ENCODE data around the gene ARL2.

Gene ARL2

DNA sequence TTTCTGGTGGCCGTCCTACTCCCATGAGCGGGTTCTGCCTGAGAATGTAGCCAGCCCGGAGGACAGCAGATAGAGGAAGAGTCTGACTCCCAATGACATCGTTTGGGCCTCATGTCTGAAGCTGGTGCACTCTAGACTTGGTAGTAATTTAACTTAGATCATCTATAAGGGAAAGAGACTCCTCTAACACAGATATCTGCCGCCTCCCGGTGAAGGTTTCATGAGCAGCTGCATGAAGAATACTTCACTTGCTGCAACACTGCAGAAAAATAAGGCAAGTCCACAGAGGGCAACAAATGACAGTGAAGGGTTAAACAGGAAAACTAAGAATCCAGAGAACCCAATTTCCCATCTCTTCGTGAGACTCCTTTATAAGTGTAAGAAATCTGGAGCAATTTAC lies 5.9 kb upstream of the ARL2 start:
- ChIA-PET CTCF (interaction anchor here (1.0 kb wide), 1 partner anchor 10 kb away, joined by 4 read pairs; no protein-coding TSS in a partner anchor), POLR2A (no interaction called here)
- DNase-seq (ENCODE audit: extremely low spot score), result no peak
- TF ChIP-seq LEF1 (IDR thresholded peaks at IDR 0.05; ENCODE audit: borderline replicate concordance), result no peak
- no peak for TF ChIP-seq FOXK2 (IDR thresholded peaks at IDR 0.05)
- no peak for TF ChIP-seq CTBP1 (IDR thresholded peaks at IDR 0.05; ENCODE audit: borderline replicate concordance)
- no peak for TF ChIP-seq ARNT (IDR thresholded peaks at IDR 0.05)
- no peak for TF ChIP-seq FOXA1 (IDR thresholded peaks at IDR 0.05)
- no peak for TF ChIP-seq PKNOX1 (IDR thresholded peaks at IDR 0.05)

GRCh38 chr11:65008873-65009272 lies 5.1 kb upstream of the ARL2 start:
- ChIA-PET CTCF (no interaction called here), POLR2A (no interaction called here)

DNA sequence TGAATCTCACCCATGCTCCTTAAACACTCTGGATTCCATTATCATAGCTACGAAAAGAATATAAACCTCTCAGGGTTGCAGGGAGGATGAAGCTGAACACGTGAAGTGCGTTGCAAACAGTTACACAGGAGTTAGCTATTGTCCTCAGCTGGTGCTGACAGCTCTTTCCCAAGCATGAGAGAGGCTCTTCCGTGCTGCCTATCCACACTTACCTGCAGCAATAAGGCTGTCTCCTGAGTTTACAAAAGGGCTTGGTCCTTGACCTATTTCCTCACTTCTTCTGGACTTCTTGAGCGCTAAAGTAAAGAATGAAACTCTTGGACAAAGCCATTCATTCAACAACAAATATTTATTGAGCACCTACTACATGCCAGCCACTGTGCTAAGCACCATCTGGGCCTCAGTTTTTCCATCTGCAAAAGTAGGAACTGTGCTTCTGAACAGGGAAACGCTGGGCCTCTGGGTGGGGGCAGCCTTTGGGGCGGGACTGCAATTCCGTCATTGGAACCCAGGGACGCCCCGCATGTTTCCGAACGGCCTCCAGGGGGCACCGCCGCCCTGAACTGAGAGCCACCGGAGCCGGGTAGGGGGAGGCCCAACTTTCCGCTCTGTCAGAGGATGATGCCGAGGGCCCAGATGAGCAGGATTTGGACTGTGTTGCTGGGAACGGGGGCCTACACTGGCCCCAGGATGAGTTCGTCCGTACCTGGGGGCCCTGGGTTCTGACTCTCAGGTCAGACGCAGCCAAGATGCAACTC lies 651 bp upstream of the ARL2 start:
- ChIA-PET POLR2A (interaction anchor here (0.7 to 2.8 kb wide), 10 partner anchors 13 to 165 kb away, joined by 3 to 14 read pairs (median 6); partner anchors contain the start of genes BATF2, CDCA5, FAU and MRPL49), CTCF (interaction anchor here (0.7 to 1.9 kb wide), 10 partner anchors 11 to 163 kb away, joined by 3 to 9 read pairs (median 4); partner anchors contain the start of genes BATF2 and SNX15)
- TF ChIP-seq TARDBP (IDR thresholded peaks at IDR 0.05), result no peak

More at GRCh38 chr11:65008873-65009272, 5.1 kb upstream of the ARL2 start:
- DNase-seq (ENCODE audit: extremely low spot score), result no peak
- TF ChIP-seq SP1 (IDR thresholded peaks at IDR 0.05) (no peak), BHLHE40 (IDR thresholded peaks at IDR 0.05; ENCODE audit: borderline replicate concordance) (no peak), NFRKB (IDR thresholded peaks at IDR 0.05) (no peak), FOXK2 (IDR thresholded peaks at IDR 0.05) (no peak), HDGF (IDR thresholded peaks at IDR 0.05; ENCODE audit: borderline replicate concordance) (no peak), FOXM1 (IDR thresholded peaks at IDR 0.05; ENCODE audit: borderline replicate concordance) (no peak), CTBP1 (IDR thresholded peaks at IDR 0.05; ENCODE audit: borderline replicate concordance) (no peak), SUZ12 (IDR thresholded peaks at IDR 0.05) (no peak), ARNT (IDR thresholded peaks at IDR 0.05) (no peak), LEF1 (IDR thresholded peaks at IDR 0.05; ENCODE audit: borderline replicate concordance) (no peak), ZNF384 (IDR thresholded peaks at IDR 0.05) (no peak), TARDBP (IDR thresholded peaks at IDR 0.05) (no peak), FOXA1 (IDR thresholded peaks at IDR 0.05) (no peak), ELF4 (IDR thresholded peaks at IDR 0.05) (no peak), L3MBTL2 (conservative IDR thresholded peaks at IDR 0.05) (no peak), PKNOX1 (IDR thresholded peaks at IDR 0.05) (no peak)

DNA sequence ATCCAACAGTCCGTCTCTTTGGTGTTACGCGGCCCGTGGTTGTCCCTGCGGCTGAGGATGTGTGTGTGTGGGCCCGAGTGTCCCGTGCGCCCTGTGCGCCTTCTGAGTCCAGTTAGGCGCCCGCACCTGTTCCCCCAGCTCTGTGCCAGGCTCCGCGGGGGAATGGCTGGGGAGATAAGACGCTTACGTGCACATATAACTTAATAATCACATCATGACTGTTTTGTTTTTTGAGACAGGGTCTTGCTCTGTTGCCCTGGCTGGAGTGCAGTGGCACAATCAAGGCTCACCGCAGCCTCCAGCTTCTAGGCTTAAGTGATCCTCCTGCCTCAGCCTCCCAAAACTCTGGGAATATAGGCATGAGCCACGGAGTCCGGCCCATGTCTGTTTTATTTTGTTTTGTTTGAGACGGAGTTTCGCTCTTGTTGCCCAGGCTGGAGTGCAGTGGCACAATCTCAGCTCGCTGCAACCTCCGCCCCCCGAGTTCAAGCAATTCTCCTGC lies 817 bp downstream of the ARL2 start:
- ChIA-PET CTCF (interaction anchor here (0.6 to 1.9 kb wide), 11 partner anchors 12 to 270 kb away, joined by 3 to 9 read pairs (median 4); partner anchors contain the start of genes CDCA5, SNX15, TM7SF2 and ZFPL1), POLR2A (interaction anchor here (0.6 to 2.8 kb wide), 12 partner anchors 10 to 202 kb away, joined by 3 to 14 read pairs (median 6); partner anchors contain the start of genes BATF2, CDCA5, FAU and MRPL49)
- TF ChIP-seq FOXK2 (IDR thresholded peaks at IDR 0.05) (no peak), HDGF (IDR thresholded peaks at IDR 0.05; ENCODE audit: borderline replicate concordance) (no peak), CTBP1 (IDR thresholded peaks at IDR 0.05; ENCODE audit: borderline replicate concordance) (no peak), LEF1 (IDR thresholded peaks at IDR 0.05; ENCODE audit: borderline replicate concordance) (no peak), TARDBP (IDR thresholded peaks at IDR 0.05) (no peak), BHLHE40 (IDR thresholded peaks at IDR 0.05; ENCODE audit: borderline replicate concordance) (no peak), FOXA1 (IDR thresholded peaks at IDR 0.05) (no peak), SUZ12 (IDR thresholded peaks at IDR 0.05) (no peak), ZNF384 (IDR thresholded peaks at IDR 0.05) (no peak), SP1 (IDR thresholded peaks at IDR 0.05) (no peak), ARNT (IDR thresholded peaks at IDR 0.05) (no peak), ELF4 (IDR thresholded peaks at IDR 0.05) (no peak), FOXM1 (IDR thresholded peaks at IDR 0.05; ENCODE audit: borderline replicate concordance) (no peak), L3MBTL2 (conservative IDR thresholded peaks at IDR 0.05) (no peak), NFRKB (IDR thresholded peaks at IDR 0.05) (no peak), PKNOX1 (IDR thresholded peaks at IDR 0.05) (no peak)
- DNase-seq (ENCODE audit: extremely low spot score), result no peak

More for the DNA sequence above, 651 bp upstream of the ARL2 start:
- peak; percentile 89 for DNase-seq (ENCODE audit: extremely low spot score)

DNA sequence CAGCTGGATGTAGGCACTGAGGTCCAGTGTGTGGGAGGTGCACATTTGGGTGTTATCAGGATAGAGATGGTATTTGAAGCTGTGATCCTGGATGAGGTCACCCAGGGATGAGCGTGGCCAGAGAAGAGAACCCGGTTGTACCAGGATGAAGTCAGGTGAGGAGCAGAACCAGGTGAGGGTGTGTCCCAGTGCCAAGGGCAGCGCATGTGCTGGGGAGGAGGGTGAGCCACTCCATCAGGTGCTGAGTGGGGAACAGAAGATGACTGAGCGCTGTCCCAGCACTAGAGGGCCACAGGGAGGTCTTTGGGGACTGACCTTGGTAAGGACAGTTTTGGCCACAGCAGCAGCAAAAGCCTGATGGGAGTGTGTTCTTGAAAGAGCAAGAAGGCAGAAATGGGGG lies 2.7 kb downstream of the ARL2 start:
- CTCF ChIA-PET, result no interaction called here
- TF ChIP-seq PKNOX1 (IDR thresholded peaks at IDR 0.05) (no peak), NFRKB (IDR thresholded peaks at IDR 0.05) (no peak), FOXM1 (IDR thresholded peaks at IDR 0.05; ENCODE audit: borderline replicate concordance) (no peak), LEF1 (IDR thresholded peaks at IDR 0.05; ENCODE audit: borderline replicate concordance) (no peak), BHLHE40 (IDR thresholded peaks at IDR 0.05; ENCODE audit: borderline replicate concordance) (no peak), HDGF (IDR thresholded peaks at IDR 0.05; ENCODE audit: borderline replicate concordance) (no peak)
- DNase-seq (ENCODE audit: extremely low spot score), result no peak
- POLR2A ChIA-PET, result interaction anchor here (1.1 kb wide), 1 partner anchor 100 kb away, joined by 3 read pairs; the partner anchor contains the start of gene ZNHIT2
